ENCODE results near the gene FNDC1.

- no peak for TF ChIP-seq CTCF (IDR thresholded peaks at IDR 0.05)
- no peak for TF ChIP-seq EZH2 (IDR thresholded peaks at IDR 0.05)
- no peak for TF ChIP-seq EZH2phosphoT487 (IDR thresholded peaks at IDR 0.05)
Observed at GRCh38 chr6:159203304-159204005, 34.3 kb downstream of the FNDC1 start.

All from neural progenitor cell (in vitro differentiated cells).